K562 (cell line): ENCODE measurements around the gene COX10. TPM values are rescaled to one million over a fixed set of nuclear protein-coding genes. Genes with fewer than 3 reads are reported as not detected.

ENCODE experiments used
- ATAC-seq: fragments of 200-7000 bp; cut with Tn5 transposase; 3 replicates; pipeline ENCODE4 v1.9.1; 2020; ENCODE audit warnings: moderate library complexity
- BruUV-seq: library from RNA; stranded (reverse); fragments of 400-500 nt; replicated peaks from 2 replicates; lab custom pipeline; 2021; lab: Mats Ljungman, UMichigan
- CTCF ChIA-PET: fragments of 300-600 bp; formaldehyde crosslinking; extraction: SDS; loops from one replicate; lab custom pipeline; 2021; ENCODE audit warnings: low intra/inter-chr PET ratio; lab: Yijun Ruan, JAX
- POLR2A ChIA-PET: fragments of 300-600, 350-650 bp; sonication (Branson Sonifier 250); formaldehyde crosslinking; extraction: SDS; loops from one replicate; lab custom pipeline; 2021; ENCODE audit warnings: antibody characterized with exemption, inconsistent platforms; lab: Yijun Ruan, JAX
- DNase-seq, 4 experiments: peaks; one replicate each; pipeline versions ENCODE4 v3.0.0 to v3.0.0-alpha.2; 2011 to 2018; ENCODE audit warnings: low spot score in 3 of 4, mixed read lengths in 3 of 4; ENCODE audit errors: extremely low read depth in 1 of 4
- FAIRE-seq: peaks from 2 replicates; lab custom pipeline; 2011; peaks lifted over from hg19 to GRCh38; lab: Jason Lieb, UNC
- H2AFZ ChIP-seq: 2 replicates; pipeline ENCODE4 v1.6.0; 2011; ENCODE audit warnings: low read depth, low read length, control low read depth, inconsistent platforms
- H3K27ac ChIP-seq: fragments of 200-600 bp; 3 replicates; pipeline ENCODE4 v1.8.0; 2011; ENCODE audit warnings: low read depth, mild to moderate bottlenecking, control low read depth, inconsistent platforms, low read length, moderate library complexity, mixed read lengths; ENCODE audit errors: extremely low read depth
- H3K27me3 ChIP-seq, 2 experiments: fragments of 300-600 bp in 1 of 2; 2 replicates in 1 of 2; 3 replicates in 1 of 2; pipeline versions ENCODE4 v1.6.0 to v1.8.0; 2011; ENCODE audit warnings: inconsistent platforms in 2 of 2, low read length in 2 of 2, mild to moderate bottlenecking in 1 of 2, mixed read lengths in 1 of 2, moderate library complexity in 1 of 2; ENCODE audit not compliant: control insufficient read depth in 2 of 2, insufficient read depth in 2 of 2
- H3K36me3 ChIP-seq: fragments of 300-600 bp; 3 replicates; pipeline ENCODE4 v1.8.0; 2011; ENCODE audit warnings: mild to moderate bottlenecking, low read length, inconsistent platforms; ENCODE audit not compliant: control insufficient read depth, insufficient read depth
- H3K4me1 ChIP-seq, 2 experiments: fragments of 200-600 bp in 1 of 2; replicated peaks in 1 of 2; 2 replicates in 1 of 2; 3 replicates in 1 of 2; pipeline versions ENCODE4 v1.5.1 to v1.8.0; 2011; ENCODE audit warnings: inconsistent platforms in 2 of 2, low read length in 2 of 2, mild to moderate bottlenecking in 1 of 2, mixed read lengths in 1 of 2, moderate library complexity in 1 of 2; ENCODE audit not compliant: control insufficient read depth in 2 of 2, insufficient read depth in 2 of 2
- H3K4me2 ChIP-seq: 2 replicates; pipeline ENCODE4 v1.6.1; 2011; ENCODE audit warnings: low read length, control low read depth, inconsistent platforms, mixed read lengths; ENCODE audit not compliant: insufficient read depth
- H3K4me3 ChIP-seq: fragments of 200-600 bp; sonication (generic), shearing (Covaris generic); 2 replicates; pipeline ENCODE4 v1.5.1; 2016; ENCODE audit warnings: control low read depth, inconsistent platforms
- H3K79me2 ChIP-seq: fragments of 200-600 bp; 3 replicates; pipeline ENCODE4 v1.8.0; 2011; ENCODE audit warnings: low read length, inconsistent platforms; ENCODE audit not compliant: control insufficient read depth, insufficient read depth
- H3K9ac ChIP-seq, 2 experiments: 2 replicates each; pipeline versions ENCODE4 v1.6.0 to v1.6.1; 2011; ENCODE audit warnings: low read depth in 2 of 2, low read length in 2 of 2, control low read depth in 1 of 2, inconsistent platforms in 1 of 2, mild to moderate bottlenecking in 1 of 2, mixed read lengths in 1 of 2; ENCODE audit not compliant: insufficient read depth in 1 of 2
- H3K9me1 ChIP-seq: one replicate; pipeline ENCODE4 v1.6.0; 2011; ENCODE audit warnings: inconsistent platforms, mild to moderate bottlenecking, low read length, moderate library complexity; ENCODE audit not compliant: control insufficient read depth, insufficient read depth
- H3K9me3 ChIP-seq: replicated peaks from 2 replicates; pipeline ENCODE4 v1.5.1; 2011; ENCODE audit warnings: low read depth, low read length, inconsistent platforms; ENCODE audit not compliant: control insufficient read depth, insufficient read depth
- H4K20me1 ChIP-seq: replicated peaks from 2 replicates; pipeline ENCODE4 v1.6.1; 2011; ENCODE audit warnings: low read length, inconsistent platforms, mixed read lengths; ENCODE audit not compliant: control insufficient read depth, insufficient read depth
- RBM25 ChIP-seq: fragments of 200-400 bp; formaldehyde crosslinking; IDR thresholded peaks from 2 replicates; pipeline ENCODE4 v1.6.1; 2018; ENCODE audit warnings: low read length, low read depth, moderate library complexity; ENCODE audit not compliant: severe bottlenecking
- SMARCE1 ChIP-seq: fragments of 450-650 bp; IDR thresholded peaks from 2 replicates; pipeline ENCODE4 v1.7.1; 2016; ENCODE audit warnings: mild to moderate bottlenecking
- TSC22D4 ChIP-seq: fragments of 450-650 bp; IDR thresholded peaks from 2 replicates; pipeline ENCODE4 v1.6.1; 2016; ENCODE audit warnings: missing genetic modification characterization, missing biosample characterization, control low read depth
- ZEB2 ChIP-seq: fragments of 450-650 bp; IDR thresholded peaks from 2 replicates; pipeline ENCODE4 v1.6.1; 2016
- WGBS: fragments of 100-300 bp; shearing (Covaris generic); methylation state at CpG from one replicate; pipeline ENCODE4 v1.1.6; 2016; ENCODE audit warnings: low coverage, mixed read lengths; ENCODE audit not compliant: insufficient coverage; ENCODE audit errors: missing lambda C conversion rate; 5-methylcytosine and 5-hydroxymethylcytosine counted together
- in situ Hi-C: fragments of 300-500 bp; cut with MboI; formaldehyde crosslinking; loops from 4 replicates; pipeline ENCODE4 v1.15.0; 2018; ENCODE audit warnings: inconsistent platforms, mixed read lengths
- intact Hi-C: fragments of 100-400 bp; cut with micrococcal nuclease; formaldehyde crosslinking; loops from 2 replicates; pipeline ENCODE4 v1.14.2; 2022
- polyA plus RNA-seq, 8 experiments: library from polyadenylated mRNA; depleted of rRNA in 4 of 8; stranded (reverse) in 5 of 8; unstranded in 3 of 8; fragments of >200 nt; fragmentation: Nextera tagmentation in 2 of 8; fragmentation: Illumina TruSeq in 1 of 8; extraction: Ambion mirVana in 2 of 8; extraction: Trizol in 1 of 8; gene quantifications; 2 replicates each; pipeline versions ENCODE4 v1.2.1 to v1.2.3, GENCODE V29; 2011 to 2014; ENCODE audit warnings: inconsistent platforms in 1 of 8, missing spikeins in 1 of 8
- total RNA-seq, 7 experiments: library from RNA; depleted of rRNA in 6 of 7; stranded (reverse); fragments of >200 nt in 6 of 7; fragmentation: Illumina TruSeq in 2 of 7; extraction: Trizol in 2 of 7; gene quantifications; 2 replicates each; pipeline versions ENCODE4 v1.2.1 to v1.2.3, GENCODE V29; 2011 to 2021; ENCODE audit warnings: low replicate concordance in 1 of 7
- TF ChIP-seq, protein P1 (sequence below): sonication (generic); formaldehyde crosslinking; IDR thresholded peaks from 2 replicates; pipeline ENCODE4 v1.8.0; 2023; ENCODE audit warnings: mild to moderate bottlenecking, missing genetic modification reagents
- TF ChIP-seq, protein P2 (sequence below): fragments of 200-800 bp; sonication (Bioruptor generic); IDR thresholded peaks from 2 replicates; pipeline ENCODE4 v1.6.1; 2017; ENCODE audit warnings: missing genetic modification characterization, missing compliant biosample characterization

The COX10 gene
- total and polyA plus RNA-seq, 9 of the 15 experiments (the other 6 are each of a cell fraction or from before 2014, with no cell fraction given) = 10.3 to 26.4 (median 17.8) TPM

DNA sequence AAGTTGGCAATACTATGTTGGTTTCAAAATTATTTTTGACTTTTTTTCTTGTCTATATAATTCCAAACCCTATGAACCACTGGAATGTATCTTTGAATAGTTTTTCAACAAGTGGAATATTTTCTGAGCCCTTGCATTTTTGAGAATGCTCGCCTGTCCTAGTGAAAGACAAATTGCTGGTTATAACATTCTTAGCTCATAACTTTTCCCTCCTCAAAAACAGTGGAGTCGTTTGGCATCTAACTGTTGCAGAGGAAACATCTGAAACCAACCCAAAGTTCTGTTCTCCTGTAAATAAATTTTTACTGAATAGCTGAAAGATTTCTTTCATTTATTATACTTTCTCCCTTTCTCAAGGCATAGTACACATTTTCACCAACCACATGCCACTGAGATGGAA is 11.3 kb upstream of the COX10 start:
- intact Hi-C loops = no loop called here
- Histone ChIP-seq H2AFZ (no peak overlapping the region), H3K4me1 (no peaks in the 10 kb centered on the region), H3K4me3 (no peak overlapping the region), H3K27ac (no peak overlapping the region), H3K79me2 (peaks cover 2% of the 10 kb centered on the region; the same call in 1 of the 3 replicates), H3K27me3 (no peaks in the 10 kb centered on the region), H3K9me1 (no peaks in the 10 kb centered on the region), H4K20me1 (no peaks in the 10 kb centered on the region), H3K36me3 (peaks cover 16% of the 10 kb centered on the region; the same call in 2 of the 3 replicates), H3K4me2 (no peak overlapping the region), H3K9ac (no peak overlapping the region), H3K9me3 (no peaks in the 10 kb centered on the region)
- no peak for ATAC-seq
- ChIA-PET POLR2A (interaction anchor here (0.6 to 1.5 kb wide), 2 partner anchors 10 to 1893 kb away, joined by 3 read pairs; no protein-coding TSS in a partner anchor), CTCF (no interaction called here)
- FAIRE-seq = no peak
- TF ChIP-seq, protein P1, sequence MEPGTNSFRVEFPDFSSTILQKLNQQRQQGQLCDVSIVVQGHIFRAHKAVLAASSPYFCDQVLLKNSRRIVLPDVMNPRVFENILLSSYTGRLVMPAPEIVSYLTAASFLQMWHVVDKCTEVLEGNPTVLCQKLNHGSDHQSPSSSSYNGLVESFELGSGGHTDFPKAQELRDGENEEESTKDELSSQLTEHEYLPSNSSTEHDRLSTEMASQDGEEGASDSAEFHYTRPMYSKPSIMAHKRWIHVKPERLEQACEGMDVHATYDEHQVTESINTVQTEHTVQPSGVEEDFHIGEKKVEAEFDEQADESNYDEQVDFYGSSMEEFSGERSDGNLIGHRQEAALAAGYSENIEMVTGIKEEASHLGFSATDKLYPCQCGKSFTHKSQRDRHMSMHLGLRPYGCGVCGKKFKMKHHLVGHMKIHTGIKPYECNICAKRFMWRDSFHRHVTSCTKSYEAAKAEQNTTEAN (CRISPR knock-in tag) = no peak
- no peak for TF ChIP-seq ZEB2
- no peak for TF ChIP-seq SMARCE1
- TF ChIP-seq RBM25 = no peak
- TF ChIP-seq, protein P2, sequence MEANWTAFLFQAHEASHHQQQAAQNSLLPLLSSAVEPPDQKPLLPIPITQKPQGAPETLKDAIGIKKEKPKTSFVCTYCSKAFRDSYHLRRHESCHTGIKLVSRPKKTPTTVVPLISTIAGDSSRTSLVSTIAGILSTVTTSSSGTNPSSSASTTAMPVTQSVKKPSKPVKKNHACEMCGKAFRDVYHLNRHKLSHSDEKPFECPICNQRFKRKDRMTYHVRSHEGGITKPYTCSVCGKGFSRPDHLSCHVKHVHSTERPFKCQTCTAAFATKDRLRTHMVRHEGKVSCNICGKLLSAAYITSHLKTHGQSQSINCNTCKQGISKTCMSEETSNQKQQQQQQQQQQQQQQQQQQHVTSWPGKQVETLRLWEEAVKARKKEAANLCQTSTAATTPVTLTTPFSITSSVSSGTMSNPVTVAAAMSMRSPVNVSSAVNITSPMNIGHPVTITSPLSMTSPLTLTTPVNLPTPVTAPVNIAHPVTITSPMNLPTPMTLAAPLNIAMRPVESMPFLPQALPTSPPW = no peak
- TF ChIP-seq TSC22D4 (tag) = no peak
- no peak for DNase-seq
- BruUV-seq = no TSS peak
- 65% methylated on average over 2 of the region's 2 CpGs for WGBS
- in situ Hi-C loops = no loop called here
